CD4-positive, alpha-beta T cell treated with Interleukin-15 for 1 hour (primary cell): ENCODE results near the gene ABCC8.

Experiments
- DNase-seq: peaks from one replicate; pipeline ENCODE4 v3.0.0-alpha.2; 2020

The ABCC8 gene

DNA sequence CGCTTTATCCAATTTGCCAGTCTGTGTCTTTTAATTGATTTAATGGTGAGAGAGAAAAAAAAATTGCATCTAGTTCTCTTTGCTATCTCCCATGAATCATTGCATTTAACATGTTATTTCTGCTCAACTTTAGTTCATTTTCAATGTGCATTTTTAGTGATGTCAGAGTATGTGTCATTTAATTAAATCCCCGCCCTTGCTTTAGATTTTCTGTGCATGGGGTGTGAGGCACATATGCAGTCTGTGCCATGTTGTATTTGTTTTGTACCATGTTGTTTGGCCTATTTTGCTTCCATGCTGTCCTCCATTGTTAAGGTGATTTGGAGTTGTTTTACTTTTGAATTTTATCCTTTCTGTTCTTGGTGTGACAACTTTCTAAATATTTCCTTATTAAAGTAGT, 133.4 kb downstream of the ABCC8 start:
- no peak for DNase-seq
